Chondrocyte (in vitro differentiated cells): ENCODE measurements around the gene SUSD2. TPM values are rescaled to one million over a fixed set of nuclear protein-coding genes. Genes with fewer than 3 reads are reported as not detected.
"Not testable (repeated sequence)": the region's sequence is repeated elsewhere in the genome, so short reads cannot be mapped to it uniquely, and the experiment has no call there.

Source experiments
- DNase-seq: peaks from one replicate; pipeline ENCODE4 v3.0.0; 2021; ENCODE audit warnings: mixed read lengths, low spot score
- H3K27ac Mint-ChIP-seq: one replicate; pipeline ENCODE4 v1.8.0; 2021; ENCODE audit warnings: mild to moderate bottlenecking, moderate library complexity, mixed read lengths; ENCODE audit not compliant: unreplicated experiment
- H3K27me3 Mint-ChIP-seq: 2 replicates; pipeline ENCODE4 v1.8.0; 2021; ENCODE audit warnings: low read depth, mixed read lengths
- H3K36me3 Mint-ChIP-seq: 2 replicates; pipeline ENCODE4 v1.8.0; 2021; ENCODE audit warnings: low read depth, mixed read lengths
- H3K4me1 Mint-ChIP-seq: 2 replicates; pipeline ENCODE4 v1.8.0; 2021; ENCODE audit warnings: low read depth, mild to moderate bottlenecking, mixed read lengths
- H3K4me3 Mint-ChIP-seq: one replicate; pipeline ENCODE4 v1.8.0; 2021; ENCODE audit warnings: mild to moderate bottlenecking, moderate library complexity, mixed read lengths; ENCODE audit not compliant: unreplicated experiment
- H3K9me3 Mint-ChIP-seq: 2 replicates; pipeline ENCODE4 v1.8.0; 2021; ENCODE audit warnings: low read depth, mixed read lengths
- CTCF ChIP-seq: fragments of 200-600 bp; sonication (generic); IDR thresholded peaks from 2 replicates; pipeline ENCODE4 v1.5.0; 2021; ENCODE audit warnings: antibody characterized with exemption, mild to moderate bottlenecking, moderate library complexity
- total RNA-seq: library from RNA; stranded (reverse); gene quantifications from 3 replicates; pipeline ENCODE4 v1.2.1, GENCODE V29; 2021

SUSD2 gene
- total RNA-seq, 1 donor from 2014 or later: 0.65 TPM

- H3K36me3 Mint-ChIP-seq: no peaks in the 10 kb centered on the region
- no peak for TF ChIP-seq CTCF
- no peaks in the 10 kb centered on the region for H3K9me3 Mint-ChIP-seq
- peaks cover 19% of the 10 kb centered on the region for H3K4me1 Mint-ChIP-seq
- no peak overlapping the region for H3K27ac Mint-ChIP-seq
- H3K4me3 Mint-ChIP-seq: no peak overlapping the region
- H3K27me3 Mint-ChIP-seq: no peaks in the 10 kb centered on the region
- DNase-seq: no peak
Measured at GRCh38 chr22:24179478-24180210, 1.6 kb upstream of the SUSD2 start.

- no peaks in the 10 kb centered on the region for H3K27me3 Mint-ChIP-seq
- peaks cover 12% of the 10 kb centered on the region for H3K4me1 Mint-ChIP-seq
- H3K27ac Mint-ChIP-seq: no peak overlapping the region
- no peak for DNase-seq
- H3K36me3 Mint-ChIP-seq: no peaks in the 10 kb centered on the region
- no peak for TF ChIP-seq CTCF
- no peaks in the 10 kb centered on the region for H3K9me3 Mint-ChIP-seq
- no peak overlapping the region for H3K4me3 Mint-ChIP-seq
Measured at GRCh38 chr22:24180316-24181087, 785 bp upstream of the SUSD2 start.

GRCh38 chr22:24181996-24182899 lies 961 bp downstream of the SUSD2 start:
- TF ChIP-seq CTCF: peak; percentile 69
- Mint-ChIP-seq H3K27me3 (no peaks in the 10 kb centered on the region), H3K27ac (no peak overlapping the region), H3K36me3 (no peaks in the 10 kb centered on the region), H3K9me3 (no peaks in the 10 kb centered on the region), H3K4me3 (no peak overlapping the region), H3K4me1 (peaks cover 5% of the 10 kb centered on the region)
- peak; percentile 77 for DNase-seq

DNA sequence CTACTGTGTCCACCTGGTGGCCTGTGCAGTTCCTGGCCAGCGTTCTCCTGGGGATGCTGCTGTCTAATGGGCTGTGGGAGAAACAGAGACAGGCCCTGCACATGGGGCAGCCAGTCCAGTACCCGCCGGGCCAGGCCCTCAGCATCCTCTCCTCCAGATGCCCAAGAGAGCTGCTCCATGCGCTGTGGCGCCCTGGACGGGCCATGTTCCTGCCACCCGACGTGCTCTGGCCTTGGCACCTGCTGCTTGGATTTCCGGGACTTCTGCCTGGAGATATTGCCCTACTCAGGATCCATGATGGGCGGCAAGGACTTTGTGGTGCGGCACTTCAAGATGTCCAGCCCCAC lies 1.6 kb downstream of the SUSD2 start:
- H3K27ac Mint-ChIP-seq, H3K27me3 Mint-ChIP-seq, DNase-seq, H3K9me3 Mint-ChIP-seq, H3K4me1 Mint-ChIP-seq, H3K36me3 Mint-ChIP-seq, H3K4me3 Mint-ChIP-seq: not testable (repeated sequence)
- peak; percentile 17 for TF ChIP-seq CTCF
